HepG2 (cell line): ENCODE measurements around the gene NTF3. TPM values are rescaled to one million over a fixed set of nuclear protein-coding genes. Genes with fewer than 3 reads are reported as not detected.

Source experiments
- KDM2A ChIP-seq: sonication (generic); formaldehyde crosslinking; IDR thresholded peaks from 2 replicates; pipeline ENCODE4 v1.4.0; 2020; ENCODE audit warnings: low read depth, missing genetic modification reagents, borderline replicate concordance
- THAP8 ChIP-seq: sonication (generic); formaldehyde crosslinking; IDR thresholded peaks from 2 replicates; pipeline ENCODE4 v1.5.1; 2020; ENCODE audit warnings: missing genetic modification reagents, mild to moderate bottlenecking, borderline replicate concordance
- TIGD3 ChIP-seq: sonication (generic); formaldehyde crosslinking; IDR thresholded peaks from 2 replicates; pipeline ENCODE4 v1.5.1; 2020; ENCODE audit warnings: mild to moderate bottlenecking, missing genetic modification reagents, borderline replicate concordance
- XRCC5 ChIP-seq: fragments of 200-400 bp; formaldehyde crosslinking; optimal IDR thresholded peaks from 2 replicates; pipeline ENCODE3; 2017; ENCODE audit warnings: mild to moderate bottlenecking, low read length
- ZNF121 ChIP-seq: sonication (generic); formaldehyde crosslinking; IDR thresholded peaks from 2 replicates; pipeline ENCODE4 v1.5.0; 2020; ENCODE audit warnings: mild to moderate bottlenecking, missing genetic modification reagents
- ZNF687 ChIP-seq: sonication (generic); formaldehyde crosslinking; IDR thresholded peaks from 2 replicates; pipeline ENCODE4 v1.5.1; 2020; ENCODE audit warnings: mild to moderate bottlenecking, missing genetic modification reagents, moderate library complexity
- polyA plus RNA-seq, 8 experiments: library from polyadenylated mRNA; depleted of rRNA in 3 of 8; stranded (reverse) in 7 of 8; unstranded in 1 of 8; fragments of >200 nt; fragmentation: Illumina TruSeq in 4 of 8; extraction: Trizol in 4 of 8; gene quantifications; 2 replicates each; pipeline versions ENCODE4 v1.2.1 to v1.2.3, GENCODE V29; 2011 to 2016; ENCODE audit warnings: low read depth in 4 of 8, missing spikeins in 1 of 8, mixed read lengths in 1 of 8; ENCODE audit not compliant: insufficient read depth in 1 of 8
- total RNA-seq, 5 experiments: library from RNA; depleted of rRNA; stranded (reverse); fragments of >200 nt; fragmentation: Illumina TruSeq; extraction: Trizol; gene quantifications; 2 replicates each; pipeline ENCODE4 v1.2.3, GENCODE V29; 2016; ENCODE audit warnings: low read depth in 1 of 5

The NTF3 gene
- total and polyA plus RNA-seq, 2 of the 13 experiments (the other 11 are each of a cell fraction or from before 2014, with no cell fraction given) = not detected

GRCh38 chr12:5518584-5519365, 86.9 kb downstream of the NTF3 start (continued):
- TF ChIP-seq TIGD3 (CRISPR knock-in tag) (no peak), ZNF687 (CRISPR knock-in tag) (no peak), XRCC5 (no peak), ZNF121 (CRISPR knock-in tag) (no peak), THAP8 (no peak), KDM2A (no peak)
